Stimulated activated CD8-positive, alpha-beta memory T cell treated with anti-CD3 and anti-CD28 coated beads, Interleukin-15, amount 100 ng/mL, for 24 hours (primary cell): ENCODE measurements around the gene KRTAP13-4.

Experiments used
- DNase-seq: peaks from one replicate; pipeline ENCODE4 v3.0.0-alpha.2; 2020; ENCODE audit warnings: low read depth

The KRTAP13-4 gene

DNA sequence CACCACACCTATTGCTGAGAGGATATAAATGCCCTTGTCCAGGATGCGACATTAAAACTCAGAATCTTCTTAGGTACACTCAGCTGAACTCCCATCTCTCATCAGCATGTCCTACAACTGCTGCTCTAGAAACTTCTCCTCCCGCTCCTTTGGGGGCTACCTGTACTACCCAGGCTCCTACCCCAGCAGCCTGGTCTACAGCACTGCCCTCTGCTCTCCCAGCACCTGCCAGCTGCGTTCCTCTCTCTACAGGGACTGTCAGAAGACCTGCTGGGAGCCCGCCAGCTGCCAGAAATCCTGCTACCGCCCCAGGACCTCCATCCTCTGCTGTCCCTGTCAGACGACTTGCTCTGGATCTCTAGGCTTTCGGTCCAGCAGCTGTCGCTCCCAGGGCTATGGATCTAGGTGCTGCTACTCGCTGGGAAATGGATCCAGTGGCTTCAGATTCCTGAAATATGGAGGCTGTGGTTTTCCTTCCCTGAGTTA, at the start of gene KRTAP13-4:
KRTAP13-4 (plus strand) TSS at position 51 of the 486 bp plus-strand sequence; CDS start at position 107, 56 bp downstream.
- no peak for DNase-seq

DNA sequence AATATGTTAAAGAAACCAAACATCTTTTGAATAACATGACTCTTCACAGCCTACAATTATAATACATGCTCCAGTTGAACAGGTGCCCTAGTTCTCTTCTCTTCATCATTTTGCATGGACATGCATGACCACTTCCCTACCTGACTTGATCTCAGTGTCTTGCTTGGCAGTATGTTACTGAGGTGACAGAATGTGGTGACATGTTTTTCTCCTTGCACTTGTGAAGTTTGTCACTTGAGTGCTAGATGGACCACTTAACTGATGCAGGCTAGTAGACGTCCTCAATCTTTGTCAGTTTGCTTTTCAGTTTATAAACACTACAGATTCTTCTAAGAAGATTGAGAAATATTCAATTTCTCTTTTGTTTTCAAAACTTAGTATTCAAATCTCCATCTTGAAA, 47.8 kb upstream of the KRTAP13-4 start:
- no peak for DNase-seq

GRCh38 chr21:30391492-30392025, 38.5 kb upstream of the KRTAP13-4 start:
- no peak for DNase-seq

- DNase-seq, result no peak
These were observed 34.3 kb upstream of the KRTAP13-4 start, which contains the start of gene KRTAP13-1 for GRCh38 chr21:30395731-30396130. TSS of gene KRTAP13-1 (plus strand) at chr21:30396031. CDS start at chr21:30396087, 56 bp downstream.

GRCh38 chr21:30408782-30409494, 21.1 kb upstream of the KRTAP13-4 start:
- DNase-seq, result no peak

GRCh38 chr21:30415993-30416392, 14.0 kb upstream of the KRTAP13-4 start:
- no peak for DNase-seq

GRCh38 chr21:30425826-30426225, 4.2 kb upstream of the KRTAP13-4 start, which contains the start of gene KRTAP13-3:
TSS of gene KRTAP13-3 (minus strand) at chr21:30425926. CDS start at chr21:30425912, 14 bp downstream.
- no peak for DNase-seq

GRCh38 chr21:30426731-30427130, 3.3 kb upstream of the KRTAP13-4 start:
- no peak for DNase-seq

DNA sequence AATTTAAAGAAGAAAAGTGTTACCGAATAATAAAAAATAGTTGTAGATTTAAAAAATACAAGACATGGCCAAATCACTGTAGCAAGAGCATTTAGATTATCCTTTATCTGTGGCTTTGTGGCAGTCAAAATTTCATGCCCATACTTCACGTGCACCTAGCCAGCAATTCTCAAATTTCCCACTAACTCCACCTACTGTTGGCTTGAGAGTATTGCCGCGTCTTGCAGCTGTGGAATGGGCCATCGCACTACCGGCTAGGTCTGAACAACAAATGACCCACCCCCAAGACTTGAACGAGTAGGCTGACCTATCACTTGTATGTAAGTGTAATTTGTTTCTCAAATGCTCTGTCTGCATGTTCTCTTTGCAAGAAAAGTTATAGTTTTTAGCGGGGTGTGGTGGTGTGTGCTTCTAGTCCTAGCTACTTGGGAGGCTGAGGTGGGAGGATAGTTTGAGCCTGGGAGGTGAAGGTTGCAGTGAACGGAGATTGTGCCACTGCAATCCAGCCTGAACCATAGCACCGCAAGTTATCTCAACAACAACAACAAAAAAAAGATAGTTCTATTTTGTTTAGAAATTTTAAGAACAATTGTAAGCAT, 4.1 kb downstream of the KRTAP13-4 start:
- no peak for DNase-seq

DNA sequence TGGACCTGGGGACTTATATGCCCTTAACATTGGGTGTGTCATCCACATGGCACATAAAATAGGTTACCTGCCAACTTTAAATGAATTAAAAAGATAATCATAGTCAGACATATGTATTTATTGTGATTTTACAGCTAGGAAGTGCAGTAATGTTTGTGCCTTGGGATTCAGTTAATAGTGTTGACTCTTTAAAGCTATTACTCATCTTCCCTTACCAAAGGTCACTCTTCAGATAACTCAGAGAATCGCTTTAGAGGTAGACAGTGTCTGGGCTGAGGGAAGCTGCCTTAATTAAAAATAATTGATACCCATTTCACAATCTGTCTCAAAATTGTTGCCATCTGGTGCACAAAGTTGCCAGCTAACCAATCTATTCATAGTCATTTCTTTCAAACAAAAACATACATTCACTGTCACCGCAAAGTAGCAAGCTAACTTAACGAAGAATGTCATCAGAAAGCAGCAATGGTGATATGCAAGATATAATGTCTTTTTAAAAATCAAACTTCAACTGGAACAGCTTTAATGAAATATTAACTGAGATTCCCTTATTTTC, 7.1 kb downstream of the KRTAP13-4 start:
- DNase-seq, result no peak

DNA sequence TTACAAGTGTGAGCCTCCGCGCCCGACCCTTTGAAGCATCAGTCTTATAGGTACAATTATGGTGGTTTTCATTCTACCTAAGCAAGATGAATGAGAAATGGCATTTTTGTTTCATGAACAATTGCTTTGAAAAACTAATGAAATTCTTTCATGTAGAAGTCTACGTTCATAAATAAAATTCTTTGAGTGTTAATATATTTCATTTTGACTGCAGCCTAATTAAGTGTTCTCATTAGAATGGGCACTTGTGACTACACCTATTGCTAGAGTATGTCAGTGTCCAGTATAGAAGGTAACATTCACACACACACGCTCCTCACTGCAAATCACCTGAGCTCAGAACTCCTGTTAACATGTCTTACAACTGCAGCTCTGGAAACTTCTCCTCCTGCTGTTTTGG, 10.0 kb downstream of the KRTAP13-4 start, which contains the start of gene KRTAP15-1:
KRTAP15-1 (plus strand) TSS at position 301 of the 400 bp plus-strand sequence; CDS start at position 354, 53 bp downstream.
- no peak for DNase-seq

- DNase-seq, result no peak
These were observed 13.2 kb downstream of the KRTAP13-4 start for GRCh38 chr21:30443226-30443625.

DNA sequence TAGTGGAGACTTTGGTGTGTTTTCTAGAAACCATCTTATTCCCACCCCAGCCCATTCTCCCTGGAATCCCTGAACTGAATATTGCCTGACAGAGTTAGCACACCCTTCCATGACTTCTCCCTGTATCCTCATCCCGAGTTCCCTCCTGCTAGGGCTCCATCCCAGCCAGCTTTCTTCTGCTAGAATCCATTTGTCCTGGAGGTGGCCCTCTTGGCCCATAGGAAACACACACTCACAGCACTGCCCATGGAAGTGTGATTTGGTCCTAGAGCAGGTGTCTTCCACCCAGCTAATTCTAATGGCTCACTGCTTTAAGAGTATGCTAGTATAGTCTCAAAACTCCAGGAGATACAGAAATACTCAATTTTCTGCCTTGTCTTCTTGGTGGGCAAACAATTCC, 14.2 kb downstream of the KRTAP13-4 start:
- no peak for DNase-seq

DNA sequence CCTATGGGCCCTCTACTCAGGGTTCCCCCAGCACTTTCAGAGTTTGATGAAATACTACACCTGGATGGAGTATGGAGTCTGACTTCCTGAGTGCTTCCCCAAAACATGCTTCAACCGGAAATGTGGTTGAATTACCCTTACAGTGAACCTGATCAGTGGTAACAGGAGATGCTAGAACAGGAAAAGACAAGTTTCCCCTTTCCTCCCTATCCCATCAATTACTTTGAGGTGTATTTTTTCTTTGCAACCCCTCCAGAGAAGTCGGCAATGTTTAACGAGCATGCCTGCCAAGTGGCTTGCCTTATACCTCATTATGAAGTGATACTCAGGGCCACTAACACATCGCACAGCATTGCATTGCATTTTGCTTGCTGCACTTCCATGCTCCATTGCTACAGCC, 17.0 kb downstream of the KRTAP13-4 start:
- DNase-seq, result no peak

DNA sequence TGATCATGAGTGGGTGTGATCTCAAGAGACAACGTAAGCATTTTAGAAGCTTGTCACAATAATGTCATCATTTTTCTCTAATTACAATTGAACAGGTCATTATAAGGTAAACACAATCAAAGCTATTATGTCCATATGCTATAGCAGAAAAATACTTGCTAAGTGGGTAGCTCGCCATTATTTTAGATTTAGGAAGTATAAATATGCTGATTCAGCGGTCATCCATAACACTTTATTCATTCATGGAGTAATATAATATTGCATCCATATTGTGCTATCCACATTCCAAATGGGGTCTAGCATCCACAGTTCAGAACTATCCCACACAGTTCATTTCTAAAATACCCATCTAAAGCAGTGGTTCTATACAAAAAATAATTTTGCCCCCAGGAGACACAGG, 18.5 kb downstream of the KRTAP13-4 start:
- DNase-seq, result no peak

DNA sequence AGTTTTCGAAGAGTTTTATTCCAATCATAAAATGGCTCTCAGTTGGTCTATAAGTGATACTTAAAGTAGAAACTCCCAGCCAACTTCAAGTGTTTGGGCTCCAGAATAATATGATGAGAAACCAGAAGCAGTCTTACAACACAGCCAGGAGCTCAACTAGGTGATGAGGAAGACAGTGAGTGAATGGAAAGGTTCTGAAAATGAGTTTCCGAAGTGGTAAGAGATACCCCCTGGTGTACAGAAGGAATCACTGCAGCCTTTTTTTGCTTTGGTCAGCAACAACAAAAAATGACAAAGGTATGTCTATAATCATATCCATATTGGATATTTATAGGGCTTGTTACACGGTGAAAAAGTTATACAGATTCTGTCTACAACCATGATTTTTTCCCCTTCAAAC, 33.7 kb downstream of the KRTAP13-4 start:
- DNase-seq, result no peak

DNA sequence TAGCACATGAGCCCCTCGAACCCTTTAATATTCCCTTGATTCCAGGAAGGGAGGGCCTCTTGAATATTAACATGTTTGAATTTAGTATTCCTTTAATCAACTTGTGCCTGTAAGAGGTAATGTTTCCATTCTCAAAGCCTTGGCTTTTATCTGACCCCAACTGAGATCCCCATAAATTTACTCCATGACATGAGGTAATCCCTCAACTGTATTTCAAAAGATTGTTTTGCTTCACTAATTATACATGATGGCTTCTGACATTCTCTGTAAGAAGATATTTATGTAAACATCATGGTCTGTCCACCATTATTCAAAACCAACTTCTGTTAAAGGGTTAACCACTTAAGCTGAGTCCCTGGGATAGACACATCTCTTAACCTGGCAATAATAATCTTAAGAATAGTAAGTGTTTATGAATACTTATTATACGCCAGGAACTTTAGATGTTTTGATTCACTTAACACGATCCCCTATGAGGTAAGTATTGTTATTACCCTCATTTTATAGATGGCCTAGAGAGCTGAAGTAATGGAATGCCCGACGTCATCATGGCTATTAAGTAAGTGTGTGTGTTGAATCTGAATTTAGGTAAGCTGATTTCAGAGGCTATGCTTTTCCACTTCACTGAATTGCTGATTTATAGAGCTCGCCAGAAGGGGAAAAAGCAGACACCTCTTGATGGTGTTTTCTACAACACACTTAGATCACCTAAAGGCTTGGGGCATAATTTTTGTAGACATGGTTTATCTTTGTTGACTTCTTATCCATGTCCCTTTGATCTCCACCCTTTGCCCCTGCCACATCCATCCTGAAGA, 39.1 kb downstream of the KRTAP13-4 start:
- no peak for DNase-seq

DNA sequence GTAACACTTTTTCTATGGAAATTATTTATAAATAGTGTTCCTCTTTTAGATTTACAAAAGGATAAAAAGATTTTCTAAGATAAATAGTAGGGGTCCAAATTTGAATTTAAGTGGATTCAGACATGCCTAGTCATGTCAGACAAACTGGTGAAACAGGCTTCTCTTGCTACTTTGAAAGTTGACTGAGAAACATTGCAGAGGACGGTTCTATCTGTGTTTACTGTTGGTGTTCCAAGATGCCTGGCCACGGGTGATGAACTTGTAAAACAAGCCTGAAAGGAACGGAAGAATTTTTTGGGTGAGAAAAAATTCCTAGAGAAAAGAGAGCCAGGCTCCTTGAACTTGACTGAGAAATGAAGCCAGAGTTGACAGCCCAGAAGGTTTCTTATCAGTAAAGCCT, 48.0 kb downstream of the KRTAP13-4 start:
- no peak for DNase-seq

GRCh38 chr21:30479259-30479658, 49.2 kb downstream of the KRTAP13-4 start:
- no peak for DNase-seq

GRCh38 chr21:30480145-30480544, 50.1 kb downstream of the KRTAP13-4 start, which contains the start of gene KRTAP19-1:
TSS of gene KRTAP19-1 (minus strand) at chr21:30480367. CDS start at chr21:30480317, 50 bp downstream.
- no peak for DNase-seq
